Measurements from ENCODE around the gene PKP3.
A peak's percentile ranks its signal among the peaks of the same experiment; 100 is the strongest.
"Not testable (repeated sequence)": the region's sequence is repeated elsewhere in the genome, so short reads cannot be mapped to it uniquely, and the experiment has no call there.

Gene PKP3

DNA sequence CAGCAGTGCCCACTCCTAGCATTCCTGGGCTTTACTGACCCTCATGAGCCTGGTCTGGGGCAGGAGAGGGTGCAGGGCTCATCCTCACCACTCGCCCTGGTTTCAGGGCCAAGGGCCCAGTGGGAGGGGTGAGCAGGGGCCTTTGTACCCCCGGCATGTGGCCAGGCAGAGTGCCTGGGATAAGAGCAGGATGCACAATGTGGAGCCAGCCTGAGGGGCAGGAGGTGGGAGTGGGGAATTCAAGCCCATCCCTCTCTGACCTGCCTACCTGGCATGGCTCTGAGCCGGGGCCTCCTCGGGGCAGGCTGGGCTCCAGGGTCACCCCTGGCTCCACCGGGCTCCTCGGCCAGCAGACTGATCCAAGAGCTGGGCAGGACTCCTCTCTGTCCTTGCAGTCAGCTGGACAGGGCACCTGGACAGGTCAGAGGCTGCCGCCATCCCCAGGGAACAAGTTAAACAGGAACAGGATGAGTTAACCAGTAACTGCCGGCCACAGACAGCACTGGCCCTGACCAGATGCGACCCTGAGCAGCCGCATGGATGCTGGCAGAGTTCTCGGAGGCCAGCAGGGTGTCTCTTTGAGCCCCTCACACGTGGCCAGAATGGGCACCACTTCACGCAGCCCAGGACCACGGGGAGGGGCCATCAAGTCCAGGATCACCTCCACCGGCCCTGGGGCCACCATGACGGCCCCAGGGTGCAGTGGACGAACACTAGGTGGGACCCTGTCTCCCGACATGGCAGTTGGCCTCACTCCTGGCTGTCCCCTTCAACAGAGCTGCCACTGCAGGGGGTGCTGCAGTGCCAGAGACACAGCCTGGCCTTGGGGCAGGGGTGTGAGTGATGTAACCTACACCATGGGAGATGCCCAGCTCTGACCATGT, 15.8 kb downstream of the PKP3 start:
- TF ChIP-seq, protein P1, sequence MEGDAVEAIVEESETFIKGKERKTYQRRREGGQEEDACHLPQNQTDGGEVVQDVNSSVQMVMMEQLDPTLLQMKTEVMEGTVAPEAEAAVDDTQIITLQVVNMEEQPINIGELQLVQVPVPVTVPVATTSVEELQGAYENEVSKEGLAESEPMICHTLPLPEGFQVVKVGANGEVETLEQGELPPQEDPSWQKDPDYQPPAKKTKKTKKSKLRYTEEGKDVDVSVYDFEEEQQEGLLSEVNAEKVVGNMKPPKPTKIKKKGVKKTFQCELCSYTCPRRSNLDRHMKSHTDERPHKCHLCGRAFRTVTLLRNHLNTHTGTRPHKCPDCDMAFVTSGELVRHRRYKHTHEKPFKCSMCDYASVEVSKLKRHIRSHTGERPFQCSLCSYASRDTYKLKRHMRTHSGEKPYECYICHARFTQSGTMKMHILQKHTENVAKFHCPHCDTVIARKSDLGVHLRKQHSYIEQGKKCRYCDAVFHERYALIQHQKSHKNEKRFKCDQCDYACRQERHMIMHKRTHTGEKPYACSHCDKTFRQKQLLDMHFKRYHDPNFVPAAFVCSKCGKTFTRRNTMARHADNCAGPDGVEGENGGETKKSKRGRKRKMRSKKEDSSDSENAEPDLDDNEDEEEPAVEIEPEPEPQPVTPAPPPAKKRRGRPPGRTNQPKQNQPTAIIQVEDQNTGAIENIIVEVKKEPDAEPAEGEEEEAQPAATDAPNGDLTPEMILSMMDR (IDR thresholded peaks at IDR 0.05; ENCODE audit: insufficient read depth, low read depth, low read length, missing control alignments): no peak
- no peak overlapping the region for H3K4me3 ChIP-seq (ENCODE audit: low read depth, low read length)
- no peak for DNase-seq (ENCODE audit: low read depth)

DNA sequence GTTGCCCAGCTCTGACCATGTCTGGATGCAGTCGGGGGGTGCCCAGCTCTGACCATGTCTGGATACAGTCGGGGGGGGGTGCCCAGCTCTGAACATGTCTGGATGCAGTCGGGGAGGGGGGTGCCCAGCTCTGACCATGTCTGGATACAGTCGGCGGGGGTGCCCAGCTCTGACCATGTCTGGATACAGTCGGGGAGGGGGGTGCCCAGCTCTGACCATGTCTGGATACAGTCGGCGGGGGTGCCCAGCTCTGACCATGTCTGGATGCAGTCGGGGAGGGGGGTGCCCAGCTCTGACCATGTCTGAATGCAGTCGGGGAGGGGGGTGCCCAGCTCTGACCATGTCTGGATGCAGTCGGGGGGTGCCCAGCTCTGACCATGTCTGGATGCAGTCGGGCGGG, 16.7 kb downstream of the PKP3 start:
- not testable (repeated sequence) for H3K4me3 ChIP-seq (ENCODE audit: low read depth, low read length); DNase-seq (ENCODE audit: low read depth)

GRCh38 chr11:411520-411919, 17.5 kb downstream of the PKP3 start:
- DNase-seq (ENCODE audit: low read depth); H3K4me3 ChIP-seq (ENCODE audit: low read depth, low read length): not testable (repeated sequence)

DNA sequence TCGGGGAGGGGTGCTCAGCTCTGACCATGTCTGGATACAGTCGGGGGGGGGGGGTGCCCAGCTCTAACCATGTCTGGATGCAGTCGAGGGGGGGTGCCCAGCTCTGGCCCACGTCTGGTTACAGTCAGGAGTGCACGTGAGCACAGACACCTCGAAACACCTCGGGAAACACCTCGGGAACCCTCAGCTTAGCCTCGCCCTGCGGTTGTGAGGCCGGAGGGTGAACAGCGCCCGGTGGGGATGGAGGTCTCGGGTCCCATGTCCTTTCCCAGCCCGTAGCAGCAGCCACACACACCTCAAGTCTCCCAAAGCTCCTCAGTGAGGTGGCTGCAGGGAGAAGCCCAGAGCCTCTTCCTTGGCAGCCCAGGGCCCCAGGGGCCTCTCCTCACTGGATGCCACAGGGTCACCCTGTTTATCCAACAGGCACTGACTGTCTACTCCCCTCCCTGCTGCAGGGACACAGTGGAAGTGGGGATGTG, 18.7 kb downstream of the PKP3 start:
- no peak overlapping the region for H3K4me3 ChIP-seq (ENCODE audit: low read depth, low read length)
- TF ChIP-seq, protein P1 (IDR thresholded peaks at IDR 0.05; ENCODE audit: insufficient read depth, low read depth, low read length, missing control alignments): no peak
- no peak for DNase-seq (ENCODE audit: low read depth)

DNA sequence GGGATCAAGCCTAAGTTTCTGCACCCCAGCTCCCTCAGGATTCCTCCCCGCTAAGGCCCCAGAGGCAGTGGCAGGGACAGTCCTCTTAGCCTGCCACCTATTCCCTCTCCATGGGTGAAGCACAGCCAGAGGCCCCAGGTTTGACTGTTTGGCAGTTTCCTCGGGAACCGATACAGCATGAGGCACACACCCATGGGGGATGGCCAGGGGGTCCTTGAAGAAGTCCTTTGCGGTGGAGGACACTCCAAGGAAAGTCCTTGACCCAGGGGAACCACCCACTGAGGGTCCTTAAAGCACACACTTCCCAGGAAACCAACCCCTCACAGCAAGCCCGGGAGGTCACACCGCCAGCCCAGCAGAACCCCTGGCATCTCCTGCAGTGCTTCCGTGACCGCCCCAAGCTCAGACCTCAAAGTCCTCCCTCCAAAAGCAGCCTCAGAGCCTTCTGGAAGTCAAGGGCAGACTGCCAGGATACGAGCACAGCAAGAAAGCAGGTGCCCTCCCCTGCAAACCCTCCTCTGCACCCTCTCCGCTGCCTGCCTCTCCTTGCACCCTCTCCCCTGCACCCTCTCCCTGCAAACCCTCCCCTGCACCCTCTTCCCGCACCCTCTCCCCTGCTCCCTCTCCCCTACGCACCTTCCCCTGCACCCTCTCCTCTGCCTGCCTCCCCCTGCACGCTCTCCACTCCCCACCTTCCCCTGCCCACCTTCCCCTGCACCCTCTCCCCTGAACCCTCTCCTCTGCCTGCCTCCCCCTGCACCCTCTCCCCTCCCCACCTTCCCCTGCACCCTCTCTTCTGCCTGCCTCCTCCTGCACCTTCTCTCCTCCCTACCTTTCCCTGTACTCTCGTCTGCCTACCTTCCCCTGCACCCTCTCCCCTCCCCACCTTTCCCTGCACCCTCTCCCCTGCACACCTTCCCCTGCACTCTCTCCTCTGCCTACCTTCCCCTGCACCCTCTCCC, 19.4 kb downstream of the PKP3 start:
- H3K4me3 ChIP-seq (ENCODE audit: low read depth, low read length): no peak overlapping the region
- DNase-seq (ENCODE audit: low read depth): no peak
- TF ChIP-seq, protein P1 (IDR thresholded peaks at IDR 0.05; ENCODE audit: insufficient read depth, low read depth, low read length, missing control alignments): no peak

- DNase-seq (ENCODE audit: low read depth): no peak
- TF ChIP-seq, protein P1 (IDR thresholded peaks at IDR 0.05; ENCODE audit: insufficient read depth, low read depth, low read length, missing control alignments): no peak
- peak overlapping the region; percentile 10 for H3K4me3 ChIP-seq (ENCODE audit: low read depth, low read length)
Observed at GRCh38 chr11:414318-414857, 20.4 kb downstream of the PKP3 start.

DNA sequence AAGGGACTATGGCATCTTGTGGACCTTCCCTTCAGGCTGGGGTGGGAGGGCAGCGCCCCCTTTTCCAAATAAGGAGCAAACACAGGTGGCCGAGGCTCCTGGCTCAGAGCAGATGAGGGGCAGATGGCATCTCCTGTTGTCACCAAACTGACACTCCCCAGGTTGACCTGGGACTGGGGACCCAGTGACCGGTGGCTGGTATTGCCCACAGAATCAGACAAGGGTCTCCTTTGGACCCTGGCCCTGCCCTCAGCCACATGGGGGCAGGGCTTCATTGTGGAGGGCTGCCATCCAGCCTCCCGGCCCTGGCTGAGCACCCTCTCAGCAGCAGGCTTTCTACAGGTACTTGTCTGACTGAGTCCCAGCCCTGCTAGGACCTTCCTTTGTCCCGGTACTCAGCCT, 21.6 kb downstream of the PKP3 start:
- TF ChIP-seq, protein P1 (IDR thresholded peaks at IDR 0.05; ENCODE audit: insufficient read depth, low read depth, low read length, missing control alignments): no peak
- H3K4me3 ChIP-seq (ENCODE audit: low read depth, low read length): no peak overlapping the region
- DNase-seq (ENCODE audit: low read depth): no peak

All from GM12865 (cell line).